Stimulated activated naive CD8-positive, alpha-beta T cell treated with anti-CD3 and anti-CD28 coated beads, Interleukin-15, Interleukin-2, amounts not matched to agents 100 U/mL and 50 U/mL, for 24 hours (primary cell): ENCODE measurements around the gene CD109.
"Not testable (repeated sequence)": the region's sequence is repeated elsewhere in the genome, so short reads cannot be mapped to it uniquely, and the experiment has no call there.

Experiments used
- ATAC-seq: fragments of 150-1000 bp; cut with Tn5 transposase; one replicate; pipeline ENCODE4 v1.10.0; 2021
- DNase-seq: peaks from one replicate; pipeline ENCODE4 v3.0.0; 2021

The CD109 gene

GRCh38 chr6:73688351-73688750, 7.7 kb upstream of the CD109 start:
- ATAC-seq (no peak), DNase-seq (no peak)

- ATAC-seq (no peak), DNase-seq (no peak)
Observed at GRCh38 chr6:73690056-73690455, 5.9 kb upstream of the CD109 start.

- no peak for DNase-seq
- peak; percentile 31 for ATAC-seq
Observed at GRCh38 chr6:73691512-73691911, 4.5 kb upstream of the CD109 start.

GRCh38 chr6:73694711-73695411, 1.1 kb upstream of the CD109 start:
- DNase-seq (peak; percentile 23), ATAC-seq (peak; percentile 3)

GRCh38 chr6:73696966-73697655, 1.1 kb downstream of the CD109 start:
- DNase-seq: peak; percentile 11
- ATAC-seq: peak; percentile 4

GRCh38 chr6:73699676-73700459, 3.9 kb downstream of the CD109 start:
- no peak for DNase-seq

GRCh38 chr6:73702444-73702843, 6.4 kb downstream of the CD109 start:
- ATAC-seq (no peak), DNase-seq (no peak)

More at GRCh38 chr6:73699676-73700459, 3.9 kb downstream of the CD109 start:
- no peak for ATAC-seq

GRCh38 chr6:73703466-73703865, 7.5 kb downstream of the CD109 start:
- ATAC-seq: no peak
- no peak for DNase-seq

- DNase-seq (peak; percentile 64), ATAC-seq (peak; percentile 93)
Observed at GRCh38 chr6:73704260-73704659, 8.3 kb downstream of the CD109 start.

GRCh38 chr6:73704798-73705197, 8.8 kb downstream of the CD109 start:
- ATAC-seq: no peak
- DNase-seq: no peak

GRCh38 chr6:73706971-73707370, 11.0 kb downstream of the CD109 start:
- no peak for ATAC-seq

GRCh38 chr6:73710470-73710869, 14.5 kb downstream of the CD109 start:
- ATAC-seq (no peak), DNase-seq (no peak)

More at GRCh38 chr6:73706971-73707370, 11.0 kb downstream of the CD109 start:
- no peak for DNase-seq

- DNase-seq (no peak), ATAC-seq (no peak)
Observed at GRCh38 chr6:73710948-73711347, 14.9 kb downstream of the CD109 start.

GRCh38 chr6:73712535-73713173, 16.7 kb downstream of the CD109 start:
- ATAC-seq (no peak), DNase-seq (no peak)

- DNase-seq: no peak
- no peak for ATAC-seq
Observed at GRCh38 chr6:73713426-73714147, 17.6 kb downstream of the CD109 start.

GRCh38 chr6:73715111-73715508, 19.1 kb downstream of the CD109 start:
- DNase-seq, ATAC-seq: not testable (repeated sequence)

- no peak for ATAC-seq
- DNase-seq: no peak
Observed at GRCh38 chr6:73719046-73719445, 23.0 kb downstream of the CD109 start.

- DNase-seq (peak; percentile 14), ATAC-seq (peak; percentile 99)
Observed at GRCh38 chr6:73722318-73723060, 26.5 kb downstream of the CD109 start.

- ATAC-seq, DNase-seq: not testable (repeated sequence)
Observed at GRCh38 chr6:73723480-73723879, 27.5 kb downstream of the CD109 start.

- DNase-seq (no peak), ATAC-seq (no peak)
Observed at GRCh38 chr6:73724389-73724788, 28.4 kb downstream of the CD109 start.

GRCh38 chr6:73725192-73725591, 29.2 kb downstream of the CD109 start:
- not testable (repeated sequence) for ATAC-seq, DNase-seq
